H9 (cell line): ENCODE measurements around the gene EPM2A. TPM values are rescaled to one million over a fixed set of nuclear protein-coding genes. Genes with fewer than 3 reads are reported as not detected.

Experiments used
- DNase-seq: peaks from one replicate; pipeline ENCODE4 v3.0.0-alpha.2; 2017
- H2AFZ ChIP-seq: one replicate; pipeline ENCODE4 v1.6.1; 2013; ENCODE audit warnings: mild to moderate bottlenecking, low read length, control low read depth, moderate library complexity
- H2AK5ac ChIP-seq: 2 replicates; pipeline ENCODE4 v1.6.1; 2013; ENCODE audit warnings: low read length, control low read depth, mixed read lengths; ENCODE audit not compliant: insufficient read length
- H2BK120ac ChIP-seq: one replicate; pipeline ENCODE4 v1.6.1; 2013; ENCODE audit warnings: low read depth, mild to moderate bottlenecking, low read length, control low read depth, inconsistent platforms; ENCODE audit not compliant: poor library complexity, severe bottlenecking
- H2BK12ac ChIP-seq: 2 replicates; pipeline ENCODE4 v1.6.1; 2013; ENCODE audit warnings: low read length, control low read depth, mixed read lengths, low read depth; ENCODE audit not compliant: insufficient read length
- H2BK15ac ChIP-seq: 2 replicates; pipeline ENCODE4 v1.6.1; 2013; ENCODE audit warnings: low read depth, low read length, control low read depth
- H2BK20ac ChIP-seq: one replicate; pipeline ENCODE4 v1.6.1; 2013; ENCODE audit warnings: low read depth, mild to moderate bottlenecking, low read length, control low read depth, inconsistent platforms; ENCODE audit not compliant: poor library complexity, severe bottlenecking
- H2BK5ac ChIP-seq: 2 replicates; pipeline ENCODE4 v1.6.1; 2013; ENCODE audit warnings: low read length, control low read depth, mixed read lengths; ENCODE audit not compliant: insufficient read length
- H3K14ac ChIP-seq: 2 replicates; pipeline ENCODE4 v1.6.1; 2013; ENCODE audit warnings: low read length, control low read depth; ENCODE audit not compliant: insufficient read depth
- H3K18ac ChIP-seq: 2 replicates; pipeline ENCODE4 v1.6.1; 2013; ENCODE audit warnings: low read depth, mild to moderate bottlenecking, mixed read lengths, low read length, control low read depth; ENCODE audit not compliant: insufficient read length
- H3K23ac ChIP-seq: 2 replicates; pipeline ENCODE4 v1.6.1; 2013; ENCODE audit warnings: low read length, control low read depth, mixed read lengths, low read depth; ENCODE audit not compliant: insufficient read length
- H3K23me2 ChIP-seq: 2 replicates; pipeline ENCODE4 v1.6.1; 2013; ENCODE audit warnings: low read depth, mild to moderate bottlenecking, mixed read lengths, low read length, control low read depth; ENCODE audit not compliant: insufficient read length, poor library complexity, severe bottlenecking
- H3K27ac ChIP-seq: 2 replicates; pipeline ENCODE4 v1.5.1; 2013; ENCODE audit warnings: low read length, control low read depth, mixed read lengths, low read depth; ENCODE audit not compliant: insufficient read length
- H3K27me3 ChIP-seq: 2 replicates; pipeline ENCODE4 v1.6.1; 2013; ENCODE audit warnings: low read length, control low read depth, inconsistent platforms; ENCODE audit not compliant: insufficient read depth
- H3K4ac ChIP-seq: 2 replicates; pipeline ENCODE4 v1.6.1; 2013; ENCODE audit warnings: low read depth, mild to moderate bottlenecking, control low read depth, inconsistent platforms, low read length, moderate library complexity
- H3K4me1 ChIP-seq: 2 replicates; pipeline ENCODE4 v1.6.1; 2013; ENCODE audit warnings: low read length, control low read depth, inconsistent platforms; ENCODE audit not compliant: insufficient read depth
- H3K4me2 ChIP-seq: 2 replicates; pipeline ENCODE4 v1.6.1; 2013; ENCODE audit warnings: low read length, control low read depth, mixed read lengths; ENCODE audit not compliant: insufficient read length, insufficient read depth
- H3K56ac ChIP-seq: 2 replicates; pipeline ENCODE4 v1.6.1; 2013; ENCODE audit warnings: low read depth, mild to moderate bottlenecking, mixed read lengths, low read length, control low read depth; ENCODE audit not compliant: insufficient read length
- H3K79me1 ChIP-seq: 2 replicates; pipeline ENCODE4 v1.6.1; 2013; ENCODE audit warnings: low read depth, mild to moderate bottlenecking, moderate library complexity, low read length, control low read depth, inconsistent platforms; ENCODE audit not compliant: insufficient read depth, poor library complexity, severe bottlenecking
- H3K79me2 ChIP-seq: 2 replicates; pipeline ENCODE4 v1.6.1; 2013; ENCODE audit warnings: low read length, control low read depth, inconsistent platforms; ENCODE audit not compliant: insufficient read depth
- H3K9ac ChIP-seq: 2 replicates; pipeline ENCODE4 v1.6.1; 2013; ENCODE audit warnings: low read length, control low read depth, mixed read lengths; ENCODE audit not compliant: insufficient read length; ENCODE audit errors: extremely low read depth
- H3K9me3 ChIP-seq: one replicate; pipeline ENCODE4 v1.6.1; 2013; ENCODE audit warnings: low read depth, low read length, inconsistent platforms; ENCODE audit not compliant: control insufficient read depth
- H3T11ph ChIP-seq: one replicate; pipeline ENCODE4 v1.6.1; 2013; ENCODE audit warnings: mild to moderate bottlenecking, low read length, control low read depth, inconsistent platforms
- H4K20me1 ChIP-seq: one replicate; pipeline ENCODE4 v1.6.1; 2013; ENCODE audit not compliant: control insufficient read depth, insufficient read length, insufficient read depth
- H4K5ac ChIP-seq: 2 replicates; pipeline ENCODE4 v1.6.1; 2013; ENCODE audit warnings: low read depth, mild to moderate bottlenecking, mixed read lengths, low read length, control low read depth; ENCODE audit not compliant: insufficient read length
- H4K8ac ChIP-seq: replicated peaks from 2 replicates; pipeline ENCODE4 v1.6.1; 2013; ENCODE audit warnings: low read length, control low read depth, mixed read lengths, low read depth; ENCODE audit not compliant: insufficient read length
- H4K91ac ChIP-seq: 2 replicates; pipeline ENCODE4 v1.6.1; 2013; ENCODE audit warnings: low read depth, mild to moderate bottlenecking, moderate library complexity, mixed read lengths, low read length, control low read depth; ENCODE audit not compliant: insufficient read length
- H3K27ac Mint-ChIP-seq, 3 experiments: 2 replicates in 2 of 3; 3 replicates in 1 of 3; pipeline ENCODE4 v1.8.0; 2020 to 2021; ENCODE audit warnings: mixed read lengths in 3 of 3, mild to moderate bottlenecking in 1 of 3, moderate library complexity in 1 of 3
- H3K27me3 Mint-ChIP-seq: 2 replicates; pipeline ENCODE4 v1.8.0; 2021; ENCODE audit warnings: low read depth, mild to moderate bottlenecking, moderate library complexity, mixed read lengths
- H3K36me3 Mint-ChIP-seq, 3 experiments: 2 replicates in 2 of 3; 3 replicates in 1 of 3; pipeline ENCODE4 v1.8.0; 2020 to 2021; ENCODE audit warnings: low read depth in 3 of 3, mixed read lengths in 3 of 3; ENCODE audit not compliant: insufficient read depth in 1 of 3
- H3K4me1 Mint-ChIP-seq, 2 experiments: 2 replicates each; pipeline ENCODE4 v1.8.0; 2020; ENCODE audit warnings: mixed read lengths in 2 of 2
- H3K4me3 Mint-ChIP-seq, 2 experiments: 2 replicates in 1 of 2; 3 replicates in 1 of 2; pipeline ENCODE4 v1.8.0; 2020 to 2021; ENCODE audit warnings: mild to moderate bottlenecking in 2 of 2, mixed read lengths in 2 of 2, moderate library complexity in 1 of 2
- H3K9me3 Mint-ChIP-seq, 2 experiments: 2 replicates in 1 of 2; 3 replicates in 1 of 2; pipeline ENCODE4 v1.8.0; 2020; ENCODE audit warnings: mild to moderate bottlenecking in 2 of 2, mixed read lengths in 2 of 2, moderate library complexity in 1 of 2
- WGBS: extraction: QIAGEN DNeasy Blood & Tissue Kit; methylation state at CpG from one replicate; pipeline ENCODE4 v1.1.7; 2013; ENCODE audit warnings: missing lambda C conversion rate, low lambda C conversion rate, mixed read lengths; ENCODE audit not compliant: insufficient read length; ENCODE audit errors: extremely low coverage; 5-methylcytosine and 5-hydroxymethylcytosine counted together
- total RNA-seq: library from RNA; stranded (reverse); gene quantifications from 2 replicates; pipeline ENCODE4 v1.2.1, GENCODE V29; 2021
- TF ChIP-seq, protein P1 (sequence below): fragments of 200-600 bp; sonication (generic); conservative IDR thresholded peaks from 3 replicates; pipeline ENCODE4 v1.8.0; 2021; ENCODE audit warnings: antibody characterized with exemption, mild to moderate bottlenecking

Gene EPM2A
- total RNA-seq, 1 experiment from 2014 or later = 8.2 TPM

DNA sequence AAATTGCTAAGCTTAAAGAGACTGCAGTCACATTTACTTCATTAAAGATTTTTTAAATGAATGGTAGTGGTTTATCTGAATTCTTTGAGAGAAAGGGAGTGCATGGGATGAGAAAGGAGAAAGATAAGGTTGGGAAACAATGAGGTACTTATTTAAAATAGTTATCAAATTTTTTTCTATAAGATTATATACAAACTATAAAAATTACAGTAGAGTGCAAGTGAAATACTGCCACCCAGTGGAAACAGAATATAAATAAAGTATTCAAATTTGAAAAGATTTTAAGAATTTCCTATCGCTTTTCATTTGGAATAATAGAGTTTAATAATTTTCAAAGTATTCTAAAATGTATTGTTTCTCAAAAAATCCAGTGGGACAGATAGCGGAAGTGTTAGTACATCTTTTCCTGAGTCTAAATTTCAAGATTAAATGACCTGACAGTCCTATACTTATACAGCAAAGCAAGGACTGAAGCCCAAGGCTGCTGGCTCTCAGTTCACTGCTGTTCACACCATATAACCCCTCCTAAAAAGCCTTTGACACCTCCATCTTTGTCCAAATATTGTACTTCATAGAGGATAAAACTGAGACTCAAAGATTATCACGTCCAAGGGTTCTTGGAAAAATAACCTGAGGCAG lies 31.1 kb downstream of the EPM2A start:
- Histone ChIP-seq H3K23ac (no peak overlapping the region), H4K20me1 (no peaks in the 10 kb centered on the region), H3K23me2 (no peaks in the 10 kb centered on the region), H3K27ac (no peak overlapping the region), H3K4me1 (peaks cover 2% of the 10 kb centered on the region; the same call in 1 of the 2 replicates), H3K4me2 (no peak overlapping the region), H4K8ac (no peak overlapping the region), H3K56ac (no peak overlapping the region), H3K27me3 (no peaks in the 10 kb centered on the region), H4K91ac (no peak overlapping the region), H3T11ph (no peak overlapping the region), H3K9me3 (no peaks in the 10 kb centered on the region), H2BK5ac (no peak overlapping the region), H2BK20ac (no peak overlapping the region), H2BK15ac (no peak overlapping the region), H2BK120ac (no peak overlapping the region), H4K5ac (no peak overlapping the region), H2AK5ac (no peak overlapping the region), H3K14ac (no peak overlapping the region), H2BK12ac (no peak overlapping the region), H3K18ac (no peak overlapping the region), H3K79me1 (no peaks in the 10 kb centered on the region), H2AFZ (no peak overlapping the region), H3K9ac (no peak overlapping the region), H3K79me2 (no peaks in the 10 kb centered on the region), H3K4ac (no peak overlapping the region)
- no peak overlapping the region for H3K27ac Mint-ChIP-seq
- H3K4me3 Mint-ChIP-seq = no peak overlapping the region
- no CpG with 5 or more reads among the region's 3 CpGs for WGBS
- peaks cover 2 to 20% (median 18%) of the 10 kb centered on the region in 3 experiments; a peak in 6 of 7 replicates for H3K36me3 Mint-ChIP-seq
- H3K27me3 Mint-ChIP-seq = no peaks in the 10 kb centered on the region
- TF ChIP-seq, protein P1, sequence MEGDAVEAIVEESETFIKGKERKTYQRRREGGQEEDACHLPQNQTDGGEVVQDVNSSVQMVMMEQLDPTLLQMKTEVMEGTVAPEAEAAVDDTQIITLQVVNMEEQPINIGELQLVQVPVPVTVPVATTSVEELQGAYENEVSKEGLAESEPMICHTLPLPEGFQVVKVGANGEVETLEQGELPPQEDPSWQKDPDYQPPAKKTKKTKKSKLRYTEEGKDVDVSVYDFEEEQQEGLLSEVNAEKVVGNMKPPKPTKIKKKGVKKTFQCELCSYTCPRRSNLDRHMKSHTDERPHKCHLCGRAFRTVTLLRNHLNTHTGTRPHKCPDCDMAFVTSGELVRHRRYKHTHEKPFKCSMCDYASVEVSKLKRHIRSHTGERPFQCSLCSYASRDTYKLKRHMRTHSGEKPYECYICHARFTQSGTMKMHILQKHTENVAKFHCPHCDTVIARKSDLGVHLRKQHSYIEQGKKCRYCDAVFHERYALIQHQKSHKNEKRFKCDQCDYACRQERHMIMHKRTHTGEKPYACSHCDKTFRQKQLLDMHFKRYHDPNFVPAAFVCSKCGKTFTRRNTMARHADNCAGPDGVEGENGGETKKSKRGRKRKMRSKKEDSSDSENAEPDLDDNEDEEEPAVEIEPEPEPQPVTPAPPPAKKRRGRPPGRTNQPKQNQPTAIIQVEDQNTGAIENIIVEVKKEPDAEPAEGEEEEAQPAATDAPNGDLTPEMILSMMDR = peak; percentile 71
- no peak for DNase-seq
- peaks cover 14 to 15% of the 10 kb centered on the region in 2 experiments; a peak in 4 of 5 replicates for H3K9me3 Mint-ChIP-seq
- H3K4me1 Mint-ChIP-seq = peaks cover 4 to 7% of the 10 kb centered on the region in 2 experiments
